Fibroblast of lung (primary cell): ENCODE measurements around the gene ERAS. TPM values are rescaled to one million over a fixed set of nuclear protein-coding genes. Genes with fewer than 3 reads are reported as not detected.

Source experiments
- DNase-seq, 2 donors: peaks; one replicate each; pipeline versions ENCODE4 v3.0.0 to v3.0.0-alpha.2; 2010; ENCODE audit warnings: low read depth in 2 of 2
- H2AFZ ChIP-seq: 2 replicates; pipeline ENCODE4 v1.5.1; 2012; ENCODE audit warnings: low read length, control low read depth, inconsistent platforms
- H3K27ac ChIP-seq: 2 replicates; pipeline ENCODE4 v1.5.1; 2011; ENCODE audit warnings: low read length, control low read depth; ENCODE audit not compliant: insufficient read depth
- H3K27me3 ChIP-seq: 2 replicates; pipeline ENCODE4 v1.5.1; 2011; ENCODE audit warnings: mild to moderate bottlenecking, low read length; ENCODE audit not compliant: control insufficient read depth, insufficient read depth
- H3K36me3 ChIP-seq: 2 replicates; pipeline ENCODE4 v1.5.1; 2011; ENCODE audit warnings: low read length; ENCODE audit not compliant: control insufficient read depth, insufficient read depth
- H3K4me1 ChIP-seq: 2 replicates; pipeline ENCODE4 v1.5.1; 2011; ENCODE audit warnings: low read length; ENCODE audit not compliant: control insufficient read depth, insufficient read depth; ENCODE audit errors: extremely low read depth
- H3K4me2 ChIP-seq: 2 replicates; pipeline ENCODE4 v1.5.1; 2011; ENCODE audit warnings: low read length, control low read depth; ENCODE audit not compliant: insufficient read depth; ENCODE audit errors: extremely low read depth
- H3K4me3 ChIP-seq, 4 experiments: fragments of 200-600 bp in 1 of 4; sonication (generic) in 1 of 4; replicated peaks in 1 of 4; 2 replicates each; pipeline ENCODE4 v1.5.1; 2011 to 2016; ENCODE audit warnings: low read length in 4 of 4, low read depth in 3 of 4, mild to moderate bottlenecking in 3 of 4, control low read depth in 2 of 4, inconsistent platforms in 1 of 4, mixed read lengths in 1 of 4; ENCODE audit not compliant: insufficient read depth in 1 of 4; ENCODE audit errors: control extremely low read depth in 1 of 4
- H3K79me2 ChIP-seq: 2 replicates; pipeline ENCODE4 v1.5.1; 2012; ENCODE audit warnings: mild to moderate bottlenecking, low read length, inconsistent platforms; ENCODE audit not compliant: control insufficient read depth, insufficient read depth
- H3K9ac ChIP-seq: 2 replicates; pipeline ENCODE4 v1.5.1; 2011; ENCODE audit warnings: mild to moderate bottlenecking, low read length, control low read depth; ENCODE audit not compliant: insufficient read depth
- H3K9me3 ChIP-seq: 2 replicates; pipeline ENCODE4 v1.5.1; 2012; ENCODE audit warnings: low read depth, low read length; ENCODE audit not compliant: control insufficient read depth, insufficient read depth
- H4K20me1 ChIP-seq: 2 replicates; pipeline ENCODE4 v1.5.1; 2011; ENCODE audit warnings: low read length; ENCODE audit not compliant: control insufficient read depth, insufficient read depth; ENCODE audit errors: extremely low read depth
- EZH2 ChIP-seq: IDR thresholded peaks from 2 replicates; pipeline ENCODE4 v1.5.1; 2012; ENCODE audit warnings: low read length, control low read depth, mild to moderate bottlenecking; ENCODE audit errors: missing control alignments
- polyA plus RNA-seq, 2 donors: library from polyadenylated mRNA; depleted of rRNA in 1 of 2; stranded (reverse) in 1 of 2; unstranded in 1 of 2; fragments of >200 nt; gene quantifications; 2 replicates each; pipeline ENCODE4 v1.2.1, GENCODE V29; 2011 to 2012; ENCODE audit warnings: missing spikeins in 1 of 2
- total RNA-seq: library from RNA; depleted of rRNA; stranded (reverse); fragments of >200 nt; gene quantifications from 2 replicates; pipeline ENCODE4 v1.2.1, GENCODE V29; 2014
- TF ChIP-seq, protein P1 (sequence below), 2 donors: IDR thresholded peaks in 1 of 2; conservative IDR thresholded peaks in 1 of 2; 1 replicate in 1 of 2; 2 replicates in 1 of 2; pipeline ENCODE4 v1.5.1; 2011 to 2012; ENCODE audit warnings: low read length in 2 of 2, control low read depth in 1 of 2, inconsistent platforms in 1 of 2, low read depth in 1 of 2, mild to moderate bottlenecking in 1 of 2

Gene ERAS
- total and polyA plus RNA-seq, 2 donors (not counting 1 experiment from before 2014, with no cell fraction given): 0.05 TPM; not detected in 1

DNA sequence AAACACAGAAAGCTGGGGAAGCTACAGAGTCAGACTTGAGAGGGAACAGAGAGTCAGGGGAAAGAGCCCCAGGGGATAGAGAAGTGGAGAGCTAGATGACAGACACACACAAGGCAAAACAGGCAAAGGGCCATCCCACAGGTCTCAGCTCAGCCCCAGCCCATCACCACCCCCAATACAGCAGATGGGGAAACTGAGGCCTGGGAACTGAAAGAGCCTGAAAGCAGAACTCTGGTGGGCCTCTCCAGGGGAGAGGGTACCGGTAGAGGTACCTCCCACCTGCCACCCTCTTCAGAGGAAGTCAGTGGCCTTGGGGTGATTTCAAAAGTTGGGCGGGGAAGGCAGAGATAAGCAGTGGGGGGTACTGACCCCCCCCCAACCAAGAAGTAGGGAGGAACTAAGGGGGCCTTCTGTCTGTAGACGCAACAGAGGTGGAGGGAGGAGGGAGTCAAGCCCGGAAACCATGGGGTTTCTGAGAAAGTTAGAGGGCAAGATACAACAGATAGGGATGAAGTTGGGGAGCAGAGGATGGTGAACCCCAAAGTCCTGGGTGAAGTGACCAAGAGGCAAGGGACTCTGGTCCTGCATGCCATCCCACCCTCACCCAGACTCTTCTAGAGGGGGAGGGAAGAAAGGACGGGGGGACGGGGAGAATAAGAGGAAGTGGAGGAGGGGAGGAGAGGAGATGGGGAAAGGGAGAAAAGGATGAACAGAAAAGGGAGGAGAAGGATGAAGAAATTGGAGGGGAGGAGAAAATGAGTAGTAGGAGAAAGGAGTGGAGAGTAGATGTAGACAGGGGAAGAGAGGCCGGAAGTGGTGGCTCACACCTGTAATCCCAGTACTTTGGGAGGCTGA is 36.7 kb upstream of the ERAS start:
- no peak overlapping the region for H2AFZ ChIP-seq
- no peak overlapping the region for H3K27ac ChIP-seq
- H3K4me2 ChIP-seq: no peak overlapping the region
- H3K79me2 ChIP-seq: no peaks in the 10 kb centered on the region
- H3K4me1 ChIP-seq: no peaks in the 10 kb centered on the region
- no peak overlapping the region for H3K4me3 ChIP-seq
- TF ChIP-seq, protein P1, sequence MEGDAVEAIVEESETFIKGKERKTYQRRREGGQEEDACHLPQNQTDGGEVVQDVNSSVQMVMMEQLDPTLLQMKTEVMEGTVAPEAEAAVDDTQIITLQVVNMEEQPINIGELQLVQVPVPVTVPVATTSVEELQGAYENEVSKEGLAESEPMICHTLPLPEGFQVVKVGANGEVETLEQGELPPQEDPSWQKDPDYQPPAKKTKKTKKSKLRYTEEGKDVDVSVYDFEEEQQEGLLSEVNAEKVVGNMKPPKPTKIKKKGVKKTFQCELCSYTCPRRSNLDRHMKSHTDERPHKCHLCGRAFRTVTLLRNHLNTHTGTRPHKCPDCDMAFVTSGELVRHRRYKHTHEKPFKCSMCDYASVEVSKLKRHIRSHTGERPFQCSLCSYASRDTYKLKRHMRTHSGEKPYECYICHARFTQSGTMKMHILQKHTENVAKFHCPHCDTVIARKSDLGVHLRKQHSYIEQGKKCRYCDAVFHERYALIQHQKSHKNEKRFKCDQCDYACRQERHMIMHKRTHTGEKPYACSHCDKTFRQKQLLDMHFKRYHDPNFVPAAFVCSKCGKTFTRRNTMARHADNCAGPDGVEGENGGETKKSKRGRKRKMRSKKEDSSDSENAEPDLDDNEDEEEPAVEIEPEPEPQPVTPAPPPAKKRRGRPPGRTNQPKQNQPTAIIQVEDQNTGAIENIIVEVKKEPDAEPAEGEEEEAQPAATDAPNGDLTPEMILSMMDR (conservative IDR thresholded peaks at IDR 0.05 in 1 of 2, IDR thresholded peaks at IDR 0.05 in 1 of 2; ENCODE audit: low read depth in 1 of 2, low read length in 2 of 2): no peak
- no peak for TF ChIP-seq EZH2
- H3K9ac ChIP-seq: no peak overlapping the region
- no peaks in the 10 kb centered on the region for H3K36me3 ChIP-seq
- H3K27me3 ChIP-seq: no peaks in the 10 kb centered on the region
- no peaks in the 10 kb centered on the region for H3K9me3 ChIP-seq
- H4K20me1 ChIP-seq: no peaks in the 10 kb centered on the region
- DNase-seq: no peak

- no peak for DNase-seq
- Histone ChIP-seq H2AFZ (no peak overlapping the region), H3K4me1 (no peaks in the 10 kb centered on the region), H4K20me1 (no peaks in the 10 kb centered on the region), H3K27ac (no peak overlapping the region), H3K9me3 (no peaks in the 10 kb centered on the region), H3K36me3 (no peaks in the 10 kb centered on the region), H3K27me3 (no peaks in the 10 kb centered on the region), H3K79me2 (no peaks in the 10 kb centered on the region), H3K9ac (no peak overlapping the region), H3K4me2 (no peak overlapping the region), H3K4me3 (no peak overlapping the region)
- TF ChIP-seq, protein P1 (conservative IDR thresholded peaks at IDR 0.05 in 1 of 2, IDR thresholded peaks at IDR 0.05 in 1 of 2; ENCODE audit: low read depth in 1 of 2, low read length in 2 of 2): no peak
These were observed 35.8 kb upstream of the ERAS start for GRCh38 chrX:48790477-48790876.

- H3K9ac ChIP-seq: no peak overlapping the region
- H3K79me2 ChIP-seq: no peaks in the 10 kb centered on the region
- no peak for DNase-seq
- H3K4me1 ChIP-seq: no peaks in the 10 kb centered on the region
- no peak overlapping the region for H2AFZ ChIP-seq
- H4K20me1 ChIP-seq: no peaks in the 10 kb centered on the region
- H3K27ac ChIP-seq: no peak overlapping the region
- no peaks in the 10 kb centered on the region for H3K9me3 ChIP-seq
- H3K36me3 ChIP-seq: no peaks in the 10 kb centered on the region
- no peak overlapping the region for H3K4me3 ChIP-seq
- no peaks in the 10 kb centered on the region for H3K27me3 ChIP-seq
- TF ChIP-seq, protein P1 (conservative IDR thresholded peaks at IDR 0.05 in 1 of 2, IDR thresholded peaks at IDR 0.05 in 1 of 2; ENCODE audit: low read depth in 1 of 2, low read length in 2 of 2): no peak
- TF ChIP-seq EZH2: no peak
- H3K4me2 ChIP-seq: no peak overlapping the region
These were observed 35.1 kb upstream of the ERAS start for GRCh38 chrX:48791063-48791820.
